Mammary microvascular endothelial cell (primary cell): ENCODE results near the gene NOD2. TPM values are rescaled to one million over a fixed set of nuclear protein-coding genes. Genes with fewer than 3 reads are reported as not detected.

ENCODE experiments used
- total RNA-seq: library from RNA; depleted of rRNA; stranded (reverse); fragments of >200 nt; gene quantifications from 2 replicates; pipeline ENCODE4 v1.2.3, GENCODE V29; 2015

The NOD2 gene
- 0.30 and 0.33 TPM in 2 replicates for total RNA-seq

DNA sequence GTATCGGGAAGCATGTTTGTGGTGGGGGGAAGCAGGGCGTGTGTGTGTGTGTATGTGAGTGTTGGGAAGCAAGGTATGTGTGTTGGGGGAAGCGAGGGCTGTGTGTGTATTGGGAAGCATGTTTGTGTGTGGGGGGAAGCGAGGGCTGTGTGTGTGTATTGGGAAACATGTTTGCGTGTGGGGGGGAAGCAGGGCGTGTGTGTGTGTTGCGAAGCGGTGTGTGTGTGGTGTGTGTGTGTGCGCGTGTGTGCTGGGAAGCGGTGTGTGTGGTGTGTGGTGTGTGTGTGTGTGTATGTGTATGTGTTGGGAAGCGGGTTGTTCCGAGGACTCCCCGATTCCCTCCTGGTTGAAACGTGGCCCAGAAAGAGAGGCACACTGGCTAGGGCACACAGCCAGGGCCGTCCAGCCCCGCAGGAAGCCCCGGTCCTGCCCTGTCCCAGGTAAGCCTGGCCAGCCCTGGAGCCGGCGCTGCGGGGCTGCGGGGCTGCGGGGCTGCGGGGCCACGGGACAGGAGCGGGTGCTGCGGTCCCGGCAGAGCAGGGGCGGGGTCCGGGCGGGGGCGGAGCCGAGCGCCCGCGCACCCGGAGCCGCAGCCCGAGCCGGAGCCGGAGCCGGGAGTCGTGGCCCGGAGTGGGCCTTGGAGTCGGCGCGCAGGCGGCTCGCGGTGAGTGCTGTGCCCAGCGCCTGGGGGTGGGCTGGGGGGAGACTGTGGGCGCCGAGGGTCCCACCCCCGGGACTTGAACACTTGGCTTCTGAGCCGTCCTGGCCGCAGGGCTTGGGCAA lies at the start of gene NOD2:
NOD2 (plus strand) TSS at position 608 of the 783 bp plus-strand sequence. CDS start 5,890 bp downstream, outside the sequence.

DNA sequence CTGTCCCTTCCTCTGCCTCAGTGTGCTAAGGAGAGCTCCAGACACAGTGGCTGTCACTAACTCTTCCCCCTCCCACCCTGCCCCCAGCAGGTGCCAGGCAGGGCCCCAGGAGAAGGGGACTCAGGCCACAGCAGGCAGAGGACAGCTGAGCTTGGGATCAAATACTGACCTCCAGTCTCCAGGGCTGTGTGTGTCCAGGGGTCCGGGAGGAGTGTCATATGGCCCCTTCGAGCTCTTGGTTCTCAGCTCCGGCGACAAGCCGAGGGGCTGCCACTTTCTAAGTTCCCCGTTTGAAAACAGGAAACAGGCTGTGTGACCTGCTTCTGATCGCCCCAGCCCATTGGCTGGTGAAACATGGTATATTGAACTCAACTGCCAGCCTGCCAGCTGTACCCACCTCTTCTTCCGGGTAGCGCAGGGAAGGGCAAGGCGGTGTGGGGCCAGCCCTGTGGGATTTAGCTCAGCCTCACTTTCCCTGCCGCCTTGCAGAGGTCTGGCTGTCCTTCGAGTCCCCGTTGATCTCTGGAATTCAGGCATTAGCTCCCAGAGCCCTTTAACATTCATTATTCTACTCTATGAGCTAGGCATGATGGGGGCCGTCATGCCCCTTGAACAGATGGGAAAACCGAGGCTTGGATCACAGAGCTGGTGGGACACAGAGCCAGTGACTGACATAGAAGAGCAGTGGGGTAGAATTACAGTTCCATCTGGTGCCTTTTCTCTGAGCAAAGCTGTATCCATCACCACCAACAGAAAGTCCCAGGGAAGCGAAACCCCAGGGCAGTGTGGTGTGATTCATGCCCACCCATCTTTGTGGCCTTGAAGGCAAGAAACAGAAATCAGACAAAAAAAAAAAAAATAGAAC lies 12.2 kb upstream of the NOD2 start, which contains the start of gene SNX20:
SNX20 (minus strand) TSS at position 292 of the 865 bp plus-strand sequence. CDS start 3,786 bp downstream, outside the sequence.

DNA sequence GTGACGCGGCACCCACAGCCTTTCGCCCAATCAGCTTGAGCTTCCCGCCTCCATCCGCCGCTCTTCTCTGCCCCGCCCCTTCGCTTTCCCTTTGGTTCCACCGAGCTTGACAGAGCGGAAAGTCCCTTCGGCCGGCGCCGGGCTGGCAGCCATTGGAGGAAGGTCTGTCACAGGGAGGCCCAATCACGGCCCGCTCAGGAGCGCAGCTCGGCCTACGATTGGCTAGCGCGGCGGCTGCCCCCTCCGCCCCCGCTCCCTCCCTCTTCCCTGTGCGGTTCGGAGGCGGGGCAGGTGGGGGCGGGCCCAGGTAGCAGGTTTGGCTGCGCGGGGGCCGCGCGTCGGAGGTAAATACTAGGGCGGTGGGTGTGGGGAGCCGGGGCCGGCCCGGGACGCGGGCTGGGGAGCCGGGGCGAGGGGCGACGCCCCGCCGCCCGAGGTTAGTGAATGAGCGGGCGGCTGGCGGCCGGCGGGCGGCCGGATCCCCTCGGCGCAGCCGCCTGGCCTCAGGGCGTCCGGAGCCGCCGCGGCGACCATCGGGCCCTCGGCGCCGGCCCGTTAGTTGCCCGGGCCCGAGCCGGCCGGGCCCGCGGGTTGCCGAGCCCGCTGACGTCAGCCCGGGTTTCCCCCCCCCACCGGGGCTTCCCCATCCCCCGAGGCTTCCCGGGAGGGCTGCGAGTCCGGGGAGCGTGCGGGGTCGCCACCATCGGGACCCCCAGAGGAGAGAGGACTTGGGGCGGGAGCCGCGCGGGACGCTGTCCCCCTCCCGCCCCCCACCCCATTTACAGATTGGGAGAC lies 48.6 kb downstream of the NOD2 start, which contains the start of gene CYLD:
CYLD (plus strand) TSS at position 306 of the 795 bp plus-strand sequence. CDS start 7,613 bp downstream, outside the sequence.

Other genes starting within 250 kb of the NOD2 start
- gene NKD1, start 145.2 kb upstream of the NOD2 start, total RNA-seq, result under 0.01 TPM in 1 of 2 replicates, not detected in the other
- 0.07 TPM in 1 of 2 replicates, not detected in the other for gene SNX20, start 12.3 kb upstream of the NOD2 start, total RNA-seq
- 21.2 and 22.3 TPM in 2 replicates for gene CYLD, start 48.5 kb downstream of the NOD2 start, total RNA-seq